ENCODE measurements around the gene STARD10. TPM values are rescaled to one million over a fixed set of nuclear protein-coding genes. Genes with fewer than 3 reads are reported as not detected.
A peak's percentile ranks its signal among the peaks of the same experiment; 100 is the strongest.

Gene STARD10
- total RNA-seq, 1 donor from 2014 or later = 94.8 TPM

DNA sequence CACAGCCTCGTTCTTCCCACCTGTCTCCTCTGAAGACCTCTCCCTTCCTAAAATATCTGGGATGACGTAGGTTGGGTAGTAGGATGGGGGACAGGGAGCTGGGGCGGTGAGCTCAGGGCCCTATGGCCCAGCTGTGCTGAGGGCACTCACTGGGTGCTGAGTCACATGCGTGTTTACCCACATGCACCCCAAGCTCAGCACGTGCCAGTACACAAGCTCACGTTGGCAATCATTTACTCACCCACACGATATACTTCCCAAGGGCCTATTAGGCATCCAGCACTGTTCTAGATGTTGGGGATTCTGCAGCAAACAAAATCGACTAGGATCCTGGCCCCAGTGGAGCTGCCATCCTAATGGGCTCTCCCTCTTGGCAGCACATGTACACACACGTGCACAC, 70.3 kb downstream of the STARD10 start:
- Histone ChIP-seq H3K4me3 (ENCODE audit: low read depth, low read length) (no peak overlapping the region), H3K36me3 (ENCODE audit: control insufficient read depth, insufficient read depth, low read length) (no peaks in the 10 kb centered on the region), H3K27me3 (ENCODE audit: control insufficient read depth, insufficient read depth, low read length) (no peaks in the 10 kb centered on the region)
- TF ChIP-seq, protein P1, sequence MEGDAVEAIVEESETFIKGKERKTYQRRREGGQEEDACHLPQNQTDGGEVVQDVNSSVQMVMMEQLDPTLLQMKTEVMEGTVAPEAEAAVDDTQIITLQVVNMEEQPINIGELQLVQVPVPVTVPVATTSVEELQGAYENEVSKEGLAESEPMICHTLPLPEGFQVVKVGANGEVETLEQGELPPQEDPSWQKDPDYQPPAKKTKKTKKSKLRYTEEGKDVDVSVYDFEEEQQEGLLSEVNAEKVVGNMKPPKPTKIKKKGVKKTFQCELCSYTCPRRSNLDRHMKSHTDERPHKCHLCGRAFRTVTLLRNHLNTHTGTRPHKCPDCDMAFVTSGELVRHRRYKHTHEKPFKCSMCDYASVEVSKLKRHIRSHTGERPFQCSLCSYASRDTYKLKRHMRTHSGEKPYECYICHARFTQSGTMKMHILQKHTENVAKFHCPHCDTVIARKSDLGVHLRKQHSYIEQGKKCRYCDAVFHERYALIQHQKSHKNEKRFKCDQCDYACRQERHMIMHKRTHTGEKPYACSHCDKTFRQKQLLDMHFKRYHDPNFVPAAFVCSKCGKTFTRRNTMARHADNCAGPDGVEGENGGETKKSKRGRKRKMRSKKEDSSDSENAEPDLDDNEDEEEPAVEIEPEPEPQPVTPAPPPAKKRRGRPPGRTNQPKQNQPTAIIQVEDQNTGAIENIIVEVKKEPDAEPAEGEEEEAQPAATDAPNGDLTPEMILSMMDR (IDR thresholded peaks at IDR 0.05; ENCODE audit: insufficient read depth, low read length, poor library complexity, severe bottlenecking) = no peak
- DNase-seq (ENCODE audit: low read depth) = no peak

DNA sequence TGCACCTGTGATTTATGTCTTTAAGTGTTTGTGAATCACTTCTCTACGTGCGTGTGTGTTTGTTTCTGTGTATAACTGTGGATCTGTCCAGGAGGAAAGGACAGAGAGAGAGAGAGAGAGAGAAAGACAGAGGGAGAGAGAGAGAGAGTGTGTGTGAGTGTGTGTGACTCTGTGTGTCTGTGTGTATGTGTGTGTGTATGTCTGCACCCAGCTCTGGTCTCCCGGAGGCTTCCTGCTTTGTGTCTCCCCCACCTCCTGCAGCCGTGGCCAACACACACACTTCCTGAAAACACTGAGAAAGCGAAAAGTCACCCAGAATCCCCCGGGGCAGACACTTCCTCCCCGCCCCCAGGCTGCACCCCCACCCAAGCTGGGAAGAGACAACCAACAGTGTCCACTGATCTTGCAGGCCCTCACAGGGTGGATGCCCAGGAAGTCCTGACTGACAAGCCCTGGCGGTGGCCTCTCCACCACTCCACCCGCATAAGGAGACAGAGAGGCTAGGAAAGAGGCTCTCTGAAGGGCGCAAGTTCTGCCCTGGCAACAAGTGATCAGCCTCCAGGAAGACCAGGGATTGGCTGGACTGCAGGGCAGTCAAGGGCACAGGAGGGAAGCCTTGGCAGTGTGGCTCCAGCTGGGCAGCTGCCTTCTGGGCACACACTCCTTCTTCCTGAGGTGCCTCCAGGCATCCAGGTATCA, 71.6 kb downstream of the STARD10 start:
- Histone ChIP-seq H3K36me3 (ENCODE audit: control insufficient read depth, insufficient read depth, low read length) (peaks cover 1% of the 10 kb centered on the region), H3K4me3 (ENCODE audit: low read depth, low read length) (peak overlapping the region; percentile 58), H3K27me3 (ENCODE audit: control insufficient read depth, insufficient read depth, low read length) (no peaks in the 10 kb centered on the region)
- TF ChIP-seq, protein P1 (IDR thresholded peaks at IDR 0.05; ENCODE audit: insufficient read depth, low read length, poor library complexity, severe bottlenecking) = no peak
- peak; percentile 69 for DNase-seq (ENCODE audit: low read depth)

DNA sequence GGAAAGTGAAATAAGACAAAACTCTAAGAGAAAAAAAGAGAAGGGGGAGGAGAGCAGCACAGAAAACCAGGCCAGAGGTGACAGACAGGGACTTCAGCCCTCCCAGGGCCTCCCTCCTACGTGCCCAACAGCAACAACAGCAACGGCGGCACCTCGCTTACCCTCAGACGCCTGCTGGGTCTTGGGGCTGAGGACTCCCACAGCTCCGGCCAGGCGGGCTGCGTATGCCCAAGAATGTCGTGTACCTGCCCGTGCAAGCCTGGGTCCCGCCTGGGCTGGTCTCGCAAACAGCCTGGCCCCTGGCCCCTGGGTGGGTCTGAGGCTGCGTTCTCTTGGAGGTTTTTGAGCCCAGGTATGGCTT, 72.2 kb downstream of the STARD10 start:
- H3K27me3 ChIP-seq (ENCODE audit: control insufficient read depth, insufficient read depth, low read length) = no peaks in the 10 kb centered on the region
- TF ChIP-seq, protein P1 (IDR thresholded peaks at IDR 0.05; ENCODE audit: insufficient read depth, low read length, poor library complexity, severe bottlenecking) = no peak
- peak overlapping the region; percentile 58 for H3K4me3 ChIP-seq (ENCODE audit: low read depth, low read length)
- no peak for DNase-seq (ENCODE audit: low read depth)
- peaks cover 1% of the 10 kb centered on the region for H3K36me3 ChIP-seq (ENCODE audit: control insufficient read depth, insufficient read depth, low read length)

DNA sequence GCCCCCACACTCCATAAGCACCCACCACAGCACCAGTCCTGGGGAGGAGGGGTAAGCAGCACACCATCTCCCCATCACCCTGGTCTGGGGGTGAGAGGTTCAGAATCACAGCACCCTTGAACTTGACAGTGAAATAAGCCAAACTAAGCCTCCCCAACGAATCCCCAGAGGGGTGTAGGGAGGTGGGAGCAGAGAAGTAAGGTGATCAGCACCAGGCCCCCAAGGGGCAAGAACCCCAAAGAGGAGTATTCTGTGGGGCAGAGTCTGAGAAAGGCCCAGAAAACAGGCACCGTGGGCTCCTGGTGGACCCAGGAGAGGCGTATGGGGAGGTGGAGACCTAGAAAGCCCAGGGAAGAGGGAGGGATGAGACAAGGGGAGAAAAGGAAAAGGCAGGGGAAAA, 72.6 kb downstream of the STARD10 start:
- Histone ChIP-seq H3K27me3 (ENCODE audit: control insufficient read depth, insufficient read depth, low read length) (no peaks in the 10 kb centered on the region), H3K36me3 (ENCODE audit: control insufficient read depth, insufficient read depth, low read length) (peaks cover 1% of the 10 kb centered on the region), H3K4me3 (ENCODE audit: low read depth, low read length) (peak overlapping the region; percentile 58)
- TF ChIP-seq, protein P1 (IDR thresholded peaks at IDR 0.05; ENCODE audit: insufficient read depth, low read length, poor library complexity, severe bottlenecking) = no peak
- DNase-seq (ENCODE audit: low read depth) = no peak

DNA sequence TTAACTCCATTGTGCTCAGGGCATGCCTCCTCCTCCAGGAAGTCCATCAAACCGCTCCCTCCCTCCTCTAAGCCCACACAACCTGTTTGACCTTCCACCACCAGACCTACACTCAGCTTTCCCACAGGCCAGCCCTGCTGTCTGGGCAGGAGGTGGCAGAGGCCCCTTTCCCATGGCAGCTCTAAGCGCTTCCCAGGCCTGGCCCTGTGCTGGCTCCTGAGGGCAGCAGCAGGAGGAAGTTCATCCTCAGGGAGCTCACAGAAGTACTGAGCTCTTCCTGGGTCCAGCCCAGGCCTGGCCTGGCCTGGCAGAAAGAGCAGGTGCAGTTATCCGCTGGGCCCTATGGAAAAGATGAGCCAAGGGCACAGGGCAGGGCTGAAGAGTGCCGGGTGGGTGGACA, 73.1 kb downstream of the STARD10 start:
- no peak for DNase-seq (ENCODE audit: low read depth)
- TF ChIP-seq, protein P1 (IDR thresholded peaks at IDR 0.05; ENCODE audit: insufficient read depth, low read length, poor library complexity, severe bottlenecking) = no peak
- Histone ChIP-seq H3K36me3 (ENCODE audit: control insufficient read depth, insufficient read depth, low read length) (peaks cover 1% of the 10 kb centered on the region), H3K27me3 (ENCODE audit: control insufficient read depth, insufficient read depth, low read length) (no peaks in the 10 kb centered on the region), H3K4me3 (ENCODE audit: low read depth, low read length) (peak overlapping the region; percentile 58)

DNA sequence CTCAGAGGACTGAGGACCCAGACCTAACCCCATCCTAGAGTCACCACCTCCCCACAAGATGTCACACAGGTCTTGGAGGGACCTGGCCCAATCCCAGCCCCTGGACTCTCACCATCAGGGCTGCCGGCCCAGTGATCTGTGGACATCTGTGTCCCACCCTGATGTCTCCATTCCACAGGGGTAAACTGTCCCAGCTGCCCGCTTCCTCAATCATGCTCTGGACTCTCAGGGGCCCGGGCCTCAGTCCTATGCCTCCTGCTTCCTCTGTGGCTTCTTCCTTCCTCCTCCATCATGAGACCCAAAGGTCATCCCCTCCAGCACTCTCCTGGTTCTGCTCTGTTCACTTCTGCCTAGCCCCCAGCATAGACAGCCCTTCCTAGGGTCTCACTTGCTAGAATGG, 73.8 kb downstream of the STARD10 start:
- Histone ChIP-seq H3K27me3 (ENCODE audit: control insufficient read depth, insufficient read depth, low read length) (no peaks in the 10 kb centered on the region), H3K4me3 (ENCODE audit: low read depth, low read length) (no peak overlapping the region), H3K36me3 (ENCODE audit: control insufficient read depth, insufficient read depth, low read length) (peaks cover 1% of the 10 kb centered on the region)
- no peak for DNase-seq (ENCODE audit: low read depth)
- TF ChIP-seq, protein P1 (IDR thresholded peaks at IDR 0.05; ENCODE audit: insufficient read depth, low read length, poor library complexity, severe bottlenecking) = no peak

Measured in kidney epithelial cell (primary cell).